Measurements from ENCODE around the gene TSPEAR.
"Not testable (repeated sequence)": the region's sequence is repeated elsewhere in the genome, so short reads cannot be mapped to it uniquely, and the experiment has no call there.

The TSPEAR gene

DNA sequence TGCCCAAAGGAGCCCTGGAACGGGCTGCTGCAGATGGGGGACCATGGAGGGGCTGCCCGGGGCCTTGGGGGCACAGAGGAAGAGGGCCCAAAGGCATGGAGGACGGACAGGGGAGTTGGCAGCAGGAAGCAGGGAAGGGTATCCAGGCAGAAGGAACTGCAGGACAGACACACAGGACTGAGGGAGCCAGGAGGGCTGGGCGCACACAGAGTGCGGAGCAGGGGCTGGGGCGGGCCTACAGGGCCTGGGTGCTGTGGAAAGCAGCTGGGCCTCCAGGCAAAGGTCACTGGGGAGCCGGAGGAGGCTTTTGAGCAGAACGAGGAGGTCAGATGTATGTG is 199.5 kb downstream of the TSPEAR start:
- no peak for DNase-seq

DNA sequence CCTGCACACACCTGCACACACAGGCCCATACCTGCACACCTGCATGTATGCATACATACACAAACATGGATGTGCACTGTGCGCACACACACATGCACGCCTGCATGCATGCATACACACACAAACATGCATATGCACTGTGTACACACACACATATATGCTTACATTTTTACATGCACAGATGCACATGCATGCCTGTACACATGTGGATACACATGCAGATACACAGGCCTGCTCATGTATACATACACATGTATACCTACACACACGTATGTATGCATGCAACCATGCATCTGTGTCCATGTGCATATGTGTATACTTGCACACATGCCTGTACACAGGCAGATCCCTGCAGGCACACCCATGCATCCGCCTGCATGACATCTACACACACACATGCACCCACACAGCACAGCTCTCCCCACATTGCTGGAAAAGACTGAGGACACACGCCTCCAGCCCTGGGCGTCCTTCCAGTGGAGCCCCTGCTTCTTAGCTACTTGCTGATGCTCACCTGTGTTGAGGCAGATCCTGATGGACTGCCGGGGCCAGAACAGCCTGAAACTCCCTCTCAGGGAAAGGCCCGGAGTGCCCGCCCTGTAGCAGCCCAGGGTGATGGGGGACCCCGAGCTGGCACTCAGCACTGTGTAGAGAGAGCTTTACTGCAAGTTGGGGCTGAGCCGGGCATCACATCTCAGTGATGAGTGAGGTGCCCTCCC is 200.0 kb downstream of the TSPEAR start:
- no peak for DNase-seq

DNA sequence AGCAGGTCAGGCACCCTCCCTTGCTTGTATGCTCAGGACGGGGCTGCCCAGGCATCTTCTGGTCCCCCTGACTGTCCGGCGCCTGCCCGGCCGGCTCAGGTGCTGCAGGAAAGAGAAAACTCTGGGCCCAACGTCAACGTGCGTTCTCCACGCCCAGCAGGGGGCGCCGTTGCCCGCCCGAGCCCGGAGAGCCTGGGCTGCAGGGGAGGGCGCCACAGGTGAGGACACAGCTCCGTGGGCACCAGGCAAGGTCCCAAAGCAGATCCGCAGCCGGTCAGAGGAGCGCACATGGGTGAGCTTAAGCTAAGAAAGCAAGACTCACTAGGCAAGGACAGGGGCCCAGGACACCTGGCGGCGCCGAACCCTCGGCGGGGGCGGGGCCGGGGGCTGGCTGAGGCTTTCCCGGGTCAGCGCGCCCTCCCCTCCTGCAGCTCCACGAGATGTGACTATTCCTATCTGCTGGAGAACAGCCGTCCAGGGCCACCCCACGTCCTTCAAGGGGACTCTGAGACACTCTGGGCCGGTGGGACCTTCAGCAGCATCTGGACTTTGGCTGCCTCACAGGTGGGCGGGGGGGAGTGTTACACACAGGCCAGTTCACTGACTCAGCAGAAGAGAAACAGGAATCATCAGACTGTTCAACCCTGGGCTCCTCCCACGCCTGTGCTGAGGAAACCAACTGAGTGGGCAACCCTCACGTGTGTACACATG is 200.7 kb downstream of the TSPEAR start:
- peak; percentile 96 for DNase-seq

DNA sequence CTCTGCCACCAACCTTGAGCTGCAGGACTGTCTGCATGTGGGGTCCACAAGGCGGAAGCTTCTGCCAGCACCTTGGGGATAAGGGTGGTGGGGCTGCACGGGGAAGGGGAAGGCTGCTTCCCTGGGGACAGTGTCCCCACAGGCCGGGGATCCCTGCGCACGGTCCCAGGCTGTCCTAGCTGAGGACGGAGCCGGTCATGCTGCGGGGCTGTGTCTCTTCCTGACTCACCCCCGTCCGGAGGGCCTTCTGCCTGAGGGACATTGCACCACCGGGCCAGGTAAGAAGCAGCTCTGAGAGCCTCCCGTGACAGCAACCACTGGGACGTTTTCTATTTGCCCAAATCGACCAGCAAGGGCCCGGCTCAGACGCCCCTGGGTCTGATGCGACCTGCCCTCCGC is 201.3 kb downstream of the TSPEAR start:
- no peak for DNase-seq

DNA sequence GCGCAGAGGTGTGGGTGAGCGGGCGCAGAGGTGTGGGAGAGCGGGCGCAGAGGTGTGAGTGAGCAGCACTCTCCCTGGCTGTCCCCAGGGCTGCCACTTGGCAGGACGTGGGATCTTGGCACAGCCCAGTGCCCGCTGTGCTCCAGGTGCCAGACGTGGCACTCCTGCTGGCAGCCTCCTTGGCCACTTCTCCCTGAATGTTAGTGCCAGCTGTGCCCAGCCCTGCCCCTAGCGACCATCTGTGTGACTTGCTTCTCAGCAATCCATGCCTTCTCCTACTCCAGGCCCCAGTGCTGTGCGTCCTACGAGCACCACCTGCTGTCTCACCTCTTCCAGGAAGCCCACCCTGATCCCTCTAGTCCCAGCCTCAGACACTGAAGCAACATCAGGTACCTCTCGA is 201.8 kb downstream of the TSPEAR start:
- DNase-seq: no peak

DNA sequence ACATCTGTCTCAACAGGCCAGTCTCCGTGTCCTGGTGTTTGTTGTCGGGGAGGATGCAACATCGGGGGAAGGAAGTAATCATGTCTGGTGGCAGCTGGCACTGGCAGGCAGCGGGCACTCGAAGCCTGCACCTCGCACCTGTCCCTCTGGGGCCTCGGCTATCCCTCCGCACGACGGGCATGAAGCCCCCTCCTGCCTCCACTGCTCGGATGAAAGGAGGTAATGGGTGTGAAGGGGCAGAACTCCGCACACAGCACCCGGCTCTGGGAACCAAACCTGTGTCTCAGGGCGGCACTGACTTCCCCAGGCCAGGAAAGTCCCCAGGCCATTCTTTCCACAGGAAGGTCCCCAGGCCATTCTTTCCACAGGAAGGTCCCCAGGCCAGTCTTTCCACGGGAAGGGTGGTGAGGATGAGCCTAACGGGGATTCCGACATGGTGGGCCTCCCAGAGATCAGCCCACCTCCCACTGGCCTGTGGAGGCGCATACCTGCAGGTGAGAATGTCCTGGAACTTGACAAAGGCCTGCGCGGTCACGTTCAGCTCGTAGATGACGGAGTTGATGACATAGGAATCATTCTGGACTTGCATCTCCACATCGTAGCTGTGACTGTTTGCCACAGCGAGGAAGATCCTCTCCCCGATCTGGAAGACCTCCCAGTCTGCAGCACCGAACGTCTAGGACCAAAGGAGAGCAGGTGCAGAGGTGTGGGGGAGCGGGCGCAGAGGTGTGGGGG is 202.5 kb downstream of the TSPEAR start:
- DNase-seq: no peak

- no peak for DNase-seq
These were observed 203.0 kb downstream of the TSPEAR start for GRCh38 chr21:44508426-44508710.

DNA sequence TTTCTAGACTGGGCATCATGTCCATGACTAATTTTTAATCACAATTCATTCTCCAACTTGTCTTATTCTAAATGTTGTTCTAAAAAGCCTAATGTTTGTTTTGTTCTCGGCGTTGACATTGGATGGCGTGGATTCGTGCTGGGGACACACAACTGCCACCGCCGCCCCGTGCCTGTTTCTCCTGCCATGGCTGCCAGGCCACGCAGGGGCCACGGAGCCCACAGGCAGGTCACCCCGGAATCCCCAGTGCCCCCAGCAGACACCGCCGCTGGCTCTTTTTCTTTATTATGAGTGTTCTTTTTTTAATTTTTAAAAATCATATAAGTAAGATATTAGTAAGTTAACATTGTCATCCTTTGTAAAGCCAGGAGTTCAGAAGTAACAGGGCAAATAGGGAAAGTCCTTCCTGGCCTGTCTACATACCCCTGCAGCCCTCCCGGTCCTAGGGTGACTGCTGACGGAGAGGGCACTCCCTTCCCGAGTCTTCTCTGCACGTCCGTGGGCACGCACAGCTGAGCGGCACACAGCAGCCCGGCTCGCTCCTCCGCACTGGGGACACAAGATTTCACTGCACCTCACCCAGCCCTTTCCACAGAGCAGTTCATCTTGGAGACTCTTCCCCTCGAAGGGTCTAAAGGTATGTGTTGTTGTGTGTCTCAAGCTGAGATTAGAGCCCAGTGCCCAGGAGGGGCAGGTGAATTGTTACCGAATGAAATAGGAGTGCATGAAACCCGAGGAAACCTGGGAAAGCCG is 203.5 kb downstream of the TSPEAR start:
- no peak for DNase-seq

- no peak for DNase-seq
These were observed 204.8 kb downstream of the TSPEAR start for GRCh38 chr21:44506279-44507255.

GRCh38 chr21:44505673-44506278 is 205.6 kb downstream of the TSPEAR start:
- DNase-seq: no peak

DNA sequence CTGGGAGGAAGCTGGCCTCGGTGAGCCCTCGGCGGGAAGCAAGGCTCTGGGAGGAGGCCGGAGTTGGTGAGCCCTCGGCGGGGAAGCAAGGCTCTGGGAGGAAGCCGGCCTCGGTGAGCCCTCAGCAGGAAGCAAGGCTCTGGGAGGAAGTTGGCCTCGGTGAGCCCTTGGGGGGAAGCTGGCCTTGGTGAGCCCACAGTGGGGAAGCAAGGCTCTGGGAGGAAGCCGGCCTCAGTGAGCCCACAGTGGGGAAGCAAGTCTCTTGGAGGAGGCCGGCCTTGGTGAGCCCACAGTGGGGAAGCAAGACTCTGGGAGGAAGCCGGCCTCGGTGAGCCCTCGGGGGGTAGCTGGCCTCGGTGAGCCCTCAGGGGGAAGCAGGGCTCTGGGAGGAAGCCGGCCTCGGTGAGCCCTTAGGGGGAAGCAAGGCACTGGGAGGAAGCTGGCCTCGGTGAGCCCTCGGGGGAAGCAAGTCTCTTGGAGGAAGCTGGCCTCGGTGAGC is 207.4 kb downstream of the TSPEAR start:
- DNase-seq: no peak

GRCh38 chr21:44503006-44503889 is 208.1 kb downstream of the TSPEAR start:
- DNase-seq: not testable (repeated sequence)

- DNase-seq: no peak
These were observed 209.0 kb downstream of the TSPEAR start for GRCh38 chr21:44502171-44502958.

DNA sequence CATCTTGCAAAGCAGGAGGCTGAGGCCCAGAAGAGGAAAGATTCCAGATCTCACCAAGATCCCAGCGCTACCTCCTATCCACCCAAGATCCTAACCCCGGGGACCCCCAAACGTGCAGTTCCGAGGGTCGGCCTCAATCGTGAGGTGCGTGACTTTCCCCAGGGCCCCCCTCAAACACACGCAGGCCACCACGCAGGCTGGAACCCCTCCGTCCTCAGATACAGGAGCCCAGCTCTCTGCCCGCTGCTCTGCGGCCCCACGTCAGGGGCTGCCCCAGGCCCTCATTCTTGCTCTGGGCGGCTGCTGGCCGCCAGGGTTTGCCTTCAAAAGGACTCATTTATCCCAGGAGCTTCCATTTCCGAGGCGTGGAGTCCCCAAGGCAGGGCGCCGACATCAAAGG is 211.3 kb downstream of the TSPEAR start:
- no peak for DNase-seq

GRCh38 chr21:44499631-44500030 is 211.7 kb downstream of the TSPEAR start:
- DNase-seq: no peak

- DNase-seq: no peak
These were observed 212.2 kb downstream of the TSPEAR start for GRCh38 chr21:44499211-44499560.

- DNase-seq: no peak
These were observed 212.8 kb downstream of the TSPEAR start for GRCh38 chr21:44498280-44499210.

DNA sequence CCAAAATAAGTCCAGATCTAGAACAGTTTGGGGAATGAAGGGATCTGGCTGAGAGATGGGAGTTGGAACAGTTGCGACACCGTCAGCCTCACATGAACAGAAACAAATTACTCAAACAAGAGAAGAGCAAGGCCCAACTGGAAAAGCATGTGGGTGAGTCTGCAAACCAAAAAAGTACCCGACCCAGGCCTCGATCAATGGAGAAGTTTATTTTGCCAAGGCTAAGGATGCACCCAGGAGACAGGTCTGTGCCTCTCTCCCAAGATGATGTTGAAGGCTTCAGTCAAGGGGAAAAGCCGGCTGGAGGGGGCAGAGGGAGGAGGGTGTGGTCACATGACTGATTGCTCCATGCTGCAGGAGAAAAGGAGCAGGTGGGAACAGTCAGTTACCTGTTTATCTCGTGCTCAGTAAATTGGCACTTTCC is 213.7 kb downstream of the TSPEAR start:
- DNase-seq: no peak
